ENCODE results near the gene SGPL1. TPM values are rescaled to one million over a fixed set of nuclear protein-coding genes. Genes with fewer than 3 reads are reported as not detected.

The SGPL1 gene
- polyA plus RNA-seq, 1 experiment = 16.6 TPM

- no peak for DNase-seq (ENCODE audit: low read depth)
- H3K4me3 ChIP-seq (ENCODE audit: low read depth, low read length) = no peak overlapping the region
- POLR2A ChIA-PET = no interaction called here
- H3K27me3 ChIP-seq (ENCODE audit: control insufficient read depth, insufficient read depth, low read length) = peaks cover 4% of the 10 kb centered on the region
- CTCF ChIA-PET = interaction anchor here (0.6 to 1.1 kb wide), 3 partner anchors 14 to 225 kb away, joined by 3 to 5 read pairs (median 3); no protein-coding TSS in a partner anchor
- no peaks in the 10 kb centered on the region for H3K36me3 ChIP-seq (ENCODE audit: control insufficient read depth, insufficient read depth, low read length)
- no peak for TF ChIP-seq CTCF (IDR thresholded peaks at IDR 0.05; ENCODE audit: insufficient read depth, low read depth, low read length)
These were observed 40.7 kb upstream of the SGPL1 start for GRCh38 chr10:70774810-70775678.

DNA sequence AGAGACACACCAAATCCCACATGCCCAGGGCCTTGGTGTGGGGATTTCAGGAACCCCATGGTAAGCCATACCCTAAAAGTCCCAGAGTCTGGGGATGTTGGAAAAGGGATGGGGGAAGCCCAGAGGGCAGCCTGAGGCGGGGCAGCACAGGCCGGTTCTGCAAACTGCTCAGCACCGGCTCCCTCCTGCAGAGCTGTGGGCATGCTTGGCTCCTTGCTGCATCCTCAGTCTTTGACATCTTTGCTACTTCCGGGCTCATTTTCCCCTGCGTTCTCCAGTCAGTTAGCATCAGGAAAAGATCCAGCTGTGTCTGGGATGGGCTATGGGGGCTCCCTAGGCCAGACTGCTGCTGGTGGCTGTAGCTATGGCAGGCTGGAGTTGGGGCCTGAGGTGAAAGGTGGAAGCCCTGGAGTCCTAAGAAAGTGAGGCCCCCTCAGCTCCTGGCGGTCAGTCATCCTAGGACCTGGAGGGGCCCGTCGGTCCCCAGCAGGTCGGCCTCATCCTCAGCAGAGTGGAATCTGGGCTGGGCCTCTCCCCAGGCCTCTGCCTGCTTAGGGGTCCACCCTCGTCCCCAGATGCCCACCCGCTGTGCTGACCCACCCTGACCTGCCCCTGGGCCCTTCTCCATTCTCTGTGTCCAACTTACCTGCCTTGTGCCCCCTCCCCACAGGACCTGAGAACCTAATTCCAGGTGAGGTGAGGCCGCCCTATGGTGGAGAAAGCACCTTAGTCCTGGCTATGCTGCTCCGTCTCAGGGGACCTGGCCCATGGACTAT lies 39.9 kb upstream of the SGPL1 start:
- POLR2A ChIA-PET = no interaction called here
- DNase-seq (ENCODE audit: low read depth) = no peak
- H3K4me3 ChIP-seq (ENCODE audit: low read depth, low read length) = no peak overlapping the region

DNA sequence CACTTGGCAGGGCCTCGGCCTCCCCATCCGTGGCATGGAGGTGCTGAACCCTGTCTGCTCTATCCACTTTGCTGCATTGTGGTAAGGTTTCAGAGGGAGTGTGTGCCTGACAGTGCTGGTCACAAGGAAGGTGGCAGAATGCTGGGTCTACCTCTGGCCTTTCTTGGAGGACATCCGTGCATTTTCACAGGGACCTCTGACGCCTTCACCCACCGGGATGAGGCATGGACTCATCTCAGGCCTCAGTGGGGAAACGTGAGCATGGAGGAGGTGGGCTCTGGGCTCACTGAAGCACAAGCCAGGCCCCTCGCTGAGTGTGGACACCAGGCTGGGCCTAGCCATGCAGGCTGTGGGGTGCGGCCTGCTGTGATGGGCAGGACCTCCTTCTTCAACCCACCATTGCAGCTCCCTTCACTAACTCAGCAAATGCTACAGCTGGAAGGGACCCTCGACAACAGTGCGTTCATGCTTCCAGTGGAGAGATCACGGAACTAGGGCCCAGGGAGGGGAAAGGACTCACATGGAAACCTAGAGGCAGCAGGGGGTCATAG lies 39.2 kb upstream of the SGPL1 start:
- no peak overlapping the region for H3K4me3 ChIP-seq (ENCODE audit: low read depth, low read length)
- no peak for DNase-seq (ENCODE audit: low read depth)
- H3K27me3 ChIP-seq (ENCODE audit: control insufficient read depth, insufficient read depth, low read length) = peaks cover 8% of the 10 kb centered on the region
- TF ChIP-seq CTCF (IDR thresholded peaks at IDR 0.05; ENCODE audit: insufficient read depth, low read depth, low read length) = no peak
- ChIA-PET CTCF (no interaction called here), POLR2A (no interaction called here)
- H3K36me3 ChIP-seq (ENCODE audit: control insufficient read depth, insufficient read depth, low read length) = no peaks in the 10 kb centered on the region

More for the DNA sequence above, 39.9 kb upstream of the SGPL1 start:
- Histone ChIP-seq H3K36me3 (ENCODE audit: control insufficient read depth, insufficient read depth, low read length) (no peaks in the 10 kb centered on the region), H3K27me3 (ENCODE audit: control insufficient read depth, insufficient read depth, low read length) (peaks cover 5% of the 10 kb centered on the region)
- no peak for TF ChIP-seq CTCF (IDR thresholded peaks at IDR 0.05; ENCODE audit: insufficient read depth, low read depth, low read length)
- CTCF ChIA-PET = interaction anchor here (0.6 to 1.0 kb wide), 2 partner anchors 15 to 226 kb away, joined by 3 read pairs; no protein-coding TSS in a partner anchor

- CTCF ChIA-PET = interaction anchor here (1.1 to 1.2 kb wide), 2 partner anchors 102 to 126 kb away, joined by 4 to 10 read pairs; no protein-coding TSS in a partner anchor
- Histone ChIP-seq H3K4me3 (ENCODE audit: low read depth, low read length) (no peak overlapping the region), H3K27me3 (ENCODE audit: control insufficient read depth, insufficient read depth, low read length) (peaks cover 8% of the 10 kb centered on the region), H3K36me3 (ENCODE audit: control insufficient read depth, insufficient read depth, low read length) (no peaks in the 10 kb centered on the region)
- TF ChIP-seq CTCF (IDR thresholded peaks at IDR 0.05; ENCODE audit: insufficient read depth, low read depth, low read length) = no peak
- DNase-seq (ENCODE audit: low read depth) = no peak
- POLR2A ChIA-PET = no interaction called here
These were observed 38.5 kb upstream of the SGPL1 start for GRCh38 chr10:70777063-70777875.

All from BJ (cell line).